Esophagus muscularis mucosa (tissue), 4 donors: Measurements from ENCODE around the gene FADS1.

Experiments used
- CTCF ChIP-seq, 3 experiments: fragments of 200-600 bp in 2 of 3; fragments of 450-650 bp in 1 of 3; sonication (generic) in 2 of 3; IDR thresholded peaks; one replicate each; pipeline ENCODE4 v1.5.1; 2017 to 2019; ENCODE audit warnings: antibody characterized with exemption in 3 of 3, mild to moderate bottlenecking in 2 of 3, moderate library complexity in 1 of 3
- EP300 ChIP-seq: sonication (generic); formaldehyde crosslinking; IDR thresholded peaks from one replicate; pipeline ENCODE4 v1.6.1; 2017; ENCODE audit warnings: antibody characterized with exemption
- POLR2AphosphoS5 ChIP-seq, 2 donors: sonication (generic); formaldehyde crosslinking; IDR thresholded peaks; one replicate each; pipeline ENCODE4 v1.6.1; 2017; ENCODE audit warnings: antibody characterized with exemption in 2 of 2

DNA sequence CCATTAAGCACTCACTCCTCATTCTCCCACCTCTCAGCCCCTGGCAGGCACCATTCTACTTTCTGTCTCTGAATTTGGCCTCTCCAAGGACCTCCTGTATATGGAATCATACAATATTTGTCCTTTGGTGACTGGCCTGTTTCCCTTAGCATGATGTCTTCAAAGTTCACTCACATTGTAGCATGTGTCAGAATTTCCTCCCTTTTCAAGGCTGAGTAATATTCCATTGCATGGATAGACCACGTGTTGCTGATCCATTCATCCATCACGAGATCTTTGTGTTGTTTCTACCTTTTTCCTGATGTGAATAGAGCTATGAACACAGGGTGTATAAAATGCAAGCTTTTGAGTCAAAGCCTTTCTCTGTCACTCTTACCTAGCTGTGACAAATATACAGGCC, 22.9 kb upstream of the FADS1 start:
- TF ChIP-seq CTCF (IDR thresholded peaks at IDR 0.05) (no peak), EP300 (no peak), POLR2AphosphoS5 (IDR thresholded peaks at IDR 0.05) (no peak)
